Lower lobe of right lung (tissue), 2 donors: Measurements from ENCODE around the gene WBP4. TPM values are rescaled to one million over a fixed set of nuclear protein-coding genes. Genes with fewer than 3 reads are reported as not detected.

Experiments used
- ATAC-seq, 2 donors: fragments of 200-7000 bp; cut with Tn5 transposase; one replicate each; pipeline ENCODE4 v1.9.1; 2020 to 2022; ENCODE audit warnings: mild to moderate bottlenecking in 2 of 2, moderate library complexity in 2 of 2
- DNase-seq: peaks from one replicate; pipeline ENCODE4 v3.0.0-alpha.2; 2020
- H3K27ac ChIP-seq: fragments of 200-600 bp; one replicate; pipeline ENCODE4 v1.8.0; 2022
- H3K27me3 ChIP-seq: fragments of 200-600 bp; one replicate; pipeline ENCODE4 v1.8.0; 2022; ENCODE audit warnings: low read depth
- H3K36me3 ChIP-seq: fragments of 200-600 bp; one replicate; pipeline ENCODE4 v1.8.0; 2022; ENCODE audit warnings: mild to moderate bottlenecking
- H3K4me1 ChIP-seq: fragments of 200-600 bp; one replicate; pipeline ENCODE4 v1.8.0; 2022
- H3K4me3 ChIP-seq: fragments of 200-600 bp; one replicate; pipeline ENCODE4 v1.8.0; 2022; ENCODE audit warnings: mild to moderate bottlenecking
- H3K9me3 ChIP-seq: fragments of 200-600 bp; one replicate; pipeline ENCODE4 v1.8.0; 2022
- CTCF ChIP-seq: fragments of 200-600 bp; IDR thresholded peaks from one replicate; pipeline ENCODE4 v1.8.0; 2022; ENCODE audit warnings: antibody characterized with exemption, mild to moderate bottlenecking
- intact Hi-C: fragments of 100-400 bp; cut with DNase I; formaldehyde crosslinking; loops from one replicate; pipeline ENCODE4 v1.11.0; 2022
- total RNA-seq: library from RNA; stranded (reverse); fragmentation: NEBNext Ultra II Directional; extraction: Animal tissue kit (Norgen Biotek cat#: 25700); gene quantifications from one replicate; pipeline ENCODE4 v1.2.1, GENCODE V29; 2021
- donor health status: DM: no; HTN: yes; CAD: no; lungs with severe emphysema.

The WBP4 gene
- total RNA-seq, 1 donor from 2014 or later: 10.8 TPM

- no peaks in the 10 kb centered on the region for H3K36me3 ChIP-seq
- H3K27me3 ChIP-seq: no peaks in the 10 kb centered on the region
- no peak for DNase-seq
- intact Hi-C loops: no loop called here
- no peaks in the 10 kb centered on the region for H3K4me1 ChIP-seq
- no peak for ATAC-seq
- no peak overlapping the region for H3K27ac ChIP-seq
- TF ChIP-seq CTCF: no peak
- no peak overlapping the region for H3K4me3 ChIP-seq
- H3K9me3 ChIP-seq: no peaks in the 10 kb centered on the region
Observed at GRCh38 chr13:41098761-41099160, 37.5 kb downstream of the WBP4 start.

- H3K4me1 ChIP-seq: no peaks in the 10 kb centered on the region
- no peak overlapping the region for H3K4me3 ChIP-seq
- TF ChIP-seq CTCF: no peak
- no peaks in the 10 kb centered on the region for H3K36me3 ChIP-seq
- intact Hi-C loops: no loop called here
- ATAC-seq: no peak
- H3K9me3 ChIP-seq: no peaks in the 10 kb centered on the region
- no peak overlapping the region for H3K27ac ChIP-seq
- no peak for DNase-seq
- no peaks in the 10 kb centered on the region for H3K27me3 ChIP-seq
Observed at GRCh38 chr13:41099986-41100385, 38.7 kb downstream of the WBP4 start.

GRCh38 chr13:41107104-41107571, 45.8 kb downstream of the WBP4 start:
- intact Hi-C loops: no loop called here

GRCh38 chr13:41107584-41108014, 46.3 kb downstream of the WBP4 start:
- ATAC-seq (no peak), DNase-seq (no peak)
- TF ChIP-seq CTCF: no peak
- Histone ChIP-seq H3K4me1 (no peaks in the 10 kb centered on the region), H3K27me3 (no peaks in the 10 kb centered on the region), H3K4me3 (no peak overlapping the region), H3K9me3 (no peaks in the 10 kb centered on the region), H3K36me3 (no peaks in the 10 kb centered on the region), H3K27ac (no peak overlapping the region)
- intact Hi-C loops: no loop called here

More at GRCh38 chr13:41107104-41107571, 45.8 kb downstream of the WBP4 start:
- no peak for TF ChIP-seq CTCF
- Histone ChIP-seq H3K27ac (no peak overlapping the region), H3K4me3 (no peak overlapping the region), H3K9me3 (no peaks in the 10 kb centered on the region), H3K4me1 (no peaks in the 10 kb centered on the region), H3K36me3 (no peaks in the 10 kb centered on the region), H3K27me3 (no peaks in the 10 kb centered on the region)
- no peak for DNase-seq
- no peak for ATAC-seq

GRCh38 chr13:41111454-41111853, 50.1 kb downstream of the WBP4 start:
- intact Hi-C loops: no loop called here
- no peaks in the 10 kb centered on the region for H3K36me3 ChIP-seq
- no peak for ATAC-seq
- no peaks in the 10 kb centered on the region for H3K27me3 ChIP-seq
- H3K4me3 ChIP-seq: no peak overlapping the region
- no peak overlapping the region for H3K27ac ChIP-seq
- H3K9me3 ChIP-seq: no peaks in the 10 kb centered on the region
- no peak for TF ChIP-seq CTCF
- H3K4me1 ChIP-seq: no peaks in the 10 kb centered on the region
- DNase-seq: no peak

GRCh38 chr13:41117869-41118268, 56.6 kb downstream of the WBP4 start:
- no peak for ATAC-seq
- no peak for DNase-seq
- no peaks in the 10 kb centered on the region for H3K9me3 ChIP-seq
- no peak overlapping the region for H3K4me3 ChIP-seq
- no peaks in the 10 kb centered on the region for H3K4me1 ChIP-seq
- intact Hi-C loops: no loop called here
- TF ChIP-seq CTCF: no peak
- H3K36me3 ChIP-seq: no peaks in the 10 kb centered on the region
- H3K27me3 ChIP-seq: no peaks in the 10 kb centered on the region
- no peak overlapping the region for H3K27ac ChIP-seq
